ENCODE results near the gene HM13. TPM values are rescaled to one million over a fixed set of nuclear protein-coding genes. Genes with fewer than 3 reads are reported as not detected.
"Not testable (repeated sequence)": the region's sequence is repeated elsewhere in the genome, so short reads cannot be mapped to it uniquely, and the experiment has no call there.

HM13 gene
- total and polyA plus RNA-seq, 3 experiments from 2014 or later, result 153 to 167 (median 166) TPM

GRCh38 chr20:31570735-31571617 lies 56.7 kb downstream of the HM13 start:
- Mint-ChIP-seq H3K4me1 (peaks cover 21 to 34% (median 33%) of the 10 kb centered on the region in 3 donors), H3K36me3 (peaks cover 0 to 23% (median 0%) of the 10 kb centered on the region in 3 donors), H3K27me3 (no peaks in the 10 kb centered on the region), H3K27ac (peak overlapping the region in 7 of 8 donors; percentile 15 to 92 (median 74)), H3K4me3 (peak overlapping the region in 6 of 7 donors; percentile 34 to 84 (median 64)), H3K9me3 (no peaks in the 10 kb centered on the region)
- Histone ChIP-seq H3K4me3 (ENCODE audit: low read length) (no peak overlapping the region), H3K27ac (ENCODE audit: low read depth, low read length) (no peak overlapping the region), H3K27me3 (ENCODE audit: insufficient read depth, low read length, poor library complexity, severe bottlenecking) (no peaks in the 10 kb centered on the region), H3K36me3 (ENCODE audit: insufficient read depth, low read length) (no peaks in the 10 kb centered on the region), H3K4me1 (ENCODE audit: insufficient read depth, low read length) (peaks cover 14% of the 10 kb centered on the region), H3K9me3 (ENCODE audit: low read length) (no peaks in the 10 kb centered on the region)
- CTCF ChIA-PET, result interaction anchor here (0.7 to 30.9 kb wide), 5 partner anchors 9 to 153 kb away, joined by 3 to 887 read pairs (median 41); partner anchors contain the start of gene ID1
- POLR2A ChIA-PET, result interaction anchor here (0.6 kb wide), 2 partner anchors 14 to 32 kb away, joined by 3 to 4 read pairs; no protein-coding TSS in a partner anchor
- no peak for DNase-seq

GRCh38 chr20:31572042-31572700 lies 57.9 kb downstream of the HM13 start:
- peak overlapping the region; percentile 82 to 93 (median 87) for H3K4me3 Mint-ChIP-seq
- H3K4me1 Mint-ChIP-seq, result peaks cover 15 to 25% (median 22%) of the 10 kb centered on the region in 3 donors
- no peaks in the 10 kb centered on the region for H3K9me3 ChIP-seq (ENCODE audit: low read length)
- peak overlapping the region; percentile 69 to 95 (median 90) for H3K27ac Mint-ChIP-seq
- H3K27me3 Mint-ChIP-seq, result no peaks in the 10 kb centered on the region
- H3K27ac ChIP-seq (ENCODE audit: low read depth, low read length), result peak overlapping the region; percentile 80
- no peaks in the 10 kb centered on the region for H3K27me3 ChIP-seq (ENCODE audit: insufficient read depth, low read length, poor library complexity, severe bottlenecking)
- H3K4me1 ChIP-seq (ENCODE audit: insufficient read depth, low read length), result peaks cover 14% of the 10 kb centered on the region
- no peak for DNase-seq
- H3K36me3 Mint-ChIP-seq, result peaks cover 0 to 17% (median 0%) of the 10 kb centered on the region in 3 donors
- H3K4me3 ChIP-seq (ENCODE audit: low read length), result peak overlapping the region; percentile 91
- H3K9me3 Mint-ChIP-seq, result no peaks in the 10 kb centered on the region
- ChIA-PET CTCF (interaction anchor here (0.7 to 30.9 kb wide), 5 partner anchors 8 to 152 kb away, joined by 3 to 887 read pairs (median 6); partner anchors contain the start of gene ID1), POLR2A (interaction anchor here (1.2 to 1.7 kb wide), 5 partner anchors 11 to 40 kb away, joined by 3 to 15 read pairs (median 5); partner anchors contain the start of gene ID1)
- H3K36me3 ChIP-seq (ENCODE audit: insufficient read depth, low read length), result no peaks in the 10 kb centered on the region

GRCh38 chr20:31572701-31573554 lies 58.7 kb downstream of the HM13 start:
- Mint-ChIP-seq H3K36me3 (peaks cover 0 to 14% (median 0%) of the 10 kb centered on the region in 3 donors), H3K4me3 (peak overlapping the region; percentile 84 to 93 (median 89))

GRCh38 chr20:31573555-31574321 lies 59.5 kb downstream of the HM13 start:
- Mint-ChIP-seq H3K36me3 (peaks cover 0 to 6% (median 0%) of the 10 kb centered on the region in 3 donors), H3K27me3 (no peaks in the 10 kb centered on the region)
- peak overlapping the region; percentile 84 for H3K4me3 ChIP-seq (ENCODE audit: low read length)

More at GRCh38 chr20:31572701-31573554, 58.7 kb downstream of the HM13 start:
- Mint-ChIP-seq H3K27ac (peak overlapping the region; percentile 80 to 95 (median 92)), H3K27me3 (no peaks in the 10 kb centered on the region), H3K9me3 (no peaks in the 10 kb centered on the region), H3K4me1 (peaks cover 20 to 27% (median 25%) of the 10 kb centered on the region in 3 donors)
- Histone ChIP-seq H3K27ac (ENCODE audit: low read depth, low read length) (peak overlapping the region; percentile 80), H3K36me3 (ENCODE audit: insufficient read depth, low read length) (no peaks in the 10 kb centered on the region), H3K4me1 (ENCODE audit: insufficient read depth, low read length) (peaks cover 14% of the 10 kb centered on the region), H3K4me3 (ENCODE audit: low read length) (peak overlapping the region; percentile 91), H3K27me3 (ENCODE audit: insufficient read depth, low read length, poor library complexity, severe bottlenecking) (no peaks in the 10 kb centered on the region), H3K9me3 (ENCODE audit: low read length) (no peaks in the 10 kb centered on the region)
- ChIA-PET CTCF (interaction anchor here (0.9 to 30.9 kb wide), 6 partner anchors 11 to 151 kb away, joined by 3 to 887 read pairs (median 4); partner anchors contain the start of gene ID1), POLR2A (interaction anchor here (0.6 to 1.7 kb wide), 13 partner anchors 12 to 151 kb away, joined by 3 to 15 read pairs (median 4); partner anchors contain the start of gene ID1)
- peak; percentile 78 to 89 (median 80) for DNase-seq

GRCh38 chr20:31574986-31575385 lies 60.7 kb downstream of the HM13 start:
- CTCF ChIA-PET, result interaction anchor here (1.5 to 30.9 kb wide), 4 partner anchors 8 to 59 kb away, joined by 3 to 887 read pairs (median 25); partner anchors contain the start of gene ID1
- H3K4me3 Mint-ChIP-seq; DNase-seq; H3K9me3 ChIP-seq (ENCODE audit: low read length); H3K36me3 Mint-ChIP-seq; H3K27ac ChIP-seq (ENCODE audit: low read depth, low read length); H3K36me3 ChIP-seq (ENCODE audit: insufficient read depth, low read length); H3K4me3 ChIP-seq (ENCODE audit: low read length); POLR2A ChIA-PET; H3K27me3 Mint-ChIP-seq; H3K9me3 Mint-ChIP-seq; H3K27me3 ChIP-seq (ENCODE audit: insufficient read depth, low read length, poor library complexity, severe bottlenecking); H3K27ac Mint-ChIP-seq: not testable (repeated sequence)
- peaks cover 21 to 29% (median 26%) of the 10 kb centered on the region in 3 donors for H3K4me1 Mint-ChIP-seq
- peaks cover 14% of the 10 kb centered on the region for H3K4me1 ChIP-seq (ENCODE audit: insufficient read depth, low read length)

More at GRCh38 chr20:31573555-31574321, 59.5 kb downstream of the HM13 start:
- Histone ChIP-seq H3K27me3 (ENCODE audit: insufficient read depth, low read length, poor library complexity, severe bottlenecking) (no peaks in the 10 kb centered on the region), H3K27ac (ENCODE audit: low read depth, low read length) (peak overlapping the region; percentile 80), H3K9me3 (ENCODE audit: low read length) (no peaks in the 10 kb centered on the region), H3K36me3 (ENCODE audit: insufficient read depth, low read length) (no peaks in the 10 kb centered on the region), H3K4me1 (ENCODE audit: insufficient read depth, low read length) (peaks cover 14% of the 10 kb centered on the region)
- no peak for DNase-seq
- peak overlapping the region; percentile 80 to 92 (median 90) for H3K27ac Mint-ChIP-seq
- POLR2A ChIA-PET, result interaction anchor here (0.7 to 1.7 kb wide), 9 partner anchors 13 to 150 kb away, joined by 3 to 15 read pairs (median 4); partner anchors contain the start of gene ID1
- no peaks in the 10 kb centered on the region for H3K9me3 Mint-ChIP-seq
- H3K4me3 Mint-ChIP-seq, result peak overlapping the region; percentile 84 to 93 (median 89)
- peaks cover 21 to 29% (median 26%) of the 10 kb centered on the region in 3 donors for H3K4me1 Mint-ChIP-seq
- CTCF ChIA-PET, result interaction anchor here (0.9 to 30.9 kb wide), 7 partner anchors 12 to 150 kb away, joined by 3 to 887 read pairs (median 3); partner anchors contain the start of gene ID1

- no peak for DNase-seq
- ChIA-PET CTCF (interaction anchor here (1.1 to 30.9 kb wide), 3 partner anchors 10 to 29 kb away, joined by 3 to 887 read pairs (median 3); partner anchors contain the start of gene ID1), POLR2A (interaction anchor here (1.1 kb wide), 1 partner anchor 27 kb away, joined by 3 read pairs; no protein-coding TSS in a partner anchor)
- Mint-ChIP-seq H3K4me1 (peaks cover 21 to 29% (median 26%) of the 10 kb centered on the region in 3 donors), H3K36me3 (peaks cover 0 to 2% (median 0%) of the 10 kb centered on the region in 3 donors), H3K9me3 (no peaks in the 10 kb centered on the region), H3K27ac (peak overlapping the region in 1 of 8 donors; percentile 74), H3K4me3 (no peak overlapping the region), H3K27me3 (no peaks in the 10 kb centered on the region)
- Histone ChIP-seq H3K27me3 (ENCODE audit: insufficient read depth, low read length, poor library complexity, severe bottlenecking) (no peaks in the 10 kb centered on the region), H3K4me1 (ENCODE audit: insufficient read depth, low read length) (peaks cover 14% of the 10 kb centered on the region), H3K36me3 (ENCODE audit: insufficient read depth, low read length) (no peaks in the 10 kb centered on the region), H3K27ac (ENCODE audit: low read depth, low read length) (no peak overlapping the region), H3K4me3 (ENCODE audit: low read length) (no peak overlapping the region), H3K9me3 (ENCODE audit: low read length) (no peaks in the 10 kb centered on the region)
Measured at GRCh38 chr20:31576751-31577150, 62.5 kb downstream of the HM13 start.
